SU-DHL-6 (cell line): ENCODE results near the gene ONECUT3.

ENCODE experiments used
- EZH2phosphoT487 ChIP-seq: fragments of 200-600 bp; sonication (generic), shearing (Covaris generic); conservative IDR thresholded peaks from 2 replicates; pipeline ENCODE4 v1.6.1; 2018; ENCODE audit warnings: mild to moderate bottlenecking, antibody characterized with exemption, low read length, moderate library complexity, mixed read lengths
- TF ChIP-seq, protein P1 (sequence below): fragments of 200-600 bp; sonication (generic); IDR thresholded peaks from one replicate; pipeline ENCODE4 v1.5.1; 2017; ENCODE audit warnings: antibody characterized with exemption, mild to moderate bottlenecking, low read length, moderate library complexity; ENCODE audit not compliant: insufficient read depth, poor library complexity, severe bottlenecking

GRCh38 chr19:1748115-1748872 is 5.0 kb upstream of the ONECUT3 start:
- TF ChIP-seq, protein P1, sequence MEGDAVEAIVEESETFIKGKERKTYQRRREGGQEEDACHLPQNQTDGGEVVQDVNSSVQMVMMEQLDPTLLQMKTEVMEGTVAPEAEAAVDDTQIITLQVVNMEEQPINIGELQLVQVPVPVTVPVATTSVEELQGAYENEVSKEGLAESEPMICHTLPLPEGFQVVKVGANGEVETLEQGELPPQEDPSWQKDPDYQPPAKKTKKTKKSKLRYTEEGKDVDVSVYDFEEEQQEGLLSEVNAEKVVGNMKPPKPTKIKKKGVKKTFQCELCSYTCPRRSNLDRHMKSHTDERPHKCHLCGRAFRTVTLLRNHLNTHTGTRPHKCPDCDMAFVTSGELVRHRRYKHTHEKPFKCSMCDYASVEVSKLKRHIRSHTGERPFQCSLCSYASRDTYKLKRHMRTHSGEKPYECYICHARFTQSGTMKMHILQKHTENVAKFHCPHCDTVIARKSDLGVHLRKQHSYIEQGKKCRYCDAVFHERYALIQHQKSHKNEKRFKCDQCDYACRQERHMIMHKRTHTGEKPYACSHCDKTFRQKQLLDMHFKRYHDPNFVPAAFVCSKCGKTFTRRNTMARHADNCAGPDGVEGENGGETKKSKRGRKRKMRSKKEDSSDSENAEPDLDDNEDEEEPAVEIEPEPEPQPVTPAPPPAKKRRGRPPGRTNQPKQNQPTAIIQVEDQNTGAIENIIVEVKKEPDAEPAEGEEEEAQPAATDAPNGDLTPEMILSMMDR = no peak
- TF ChIP-seq EZH2phosphoT487 = no peak
